IMR-90 (cell line): ENCODE measurements around the gene MYO1D. TPM values are rescaled to one million over a fixed set of nuclear protein-coding genes. Genes with fewer than 3 reads are reported as not detected.

Experiments used
- ATAC-seq: fragments of 200-7000 bp; cut with Tn5 transposase; 2 replicates; pipeline ENCODE4 v1.9.1; 2020; ENCODE audit warnings: low read depth, mild to moderate bottlenecking, moderate library complexity
- BruUV-seq: library from RNA; stranded (reverse); fragments of 400-500 nt; replicated peaks from 2 replicates; lab custom pipeline; 2021; lab: Mats Ljungman, UMichigan
- CTCF ChIA-PET: fragments of 300-600 bp; formaldehyde crosslinking; extraction: SDS; loops from one replicate; lab custom pipeline; 2021; ENCODE audit warnings: antibody characterized with exemption; lab: Yijun Ruan, JAX
- POLR2A ChIA-PET: fragments of 300-600 bp; sonication (Branson Sonifier 250); formaldehyde crosslinking; loops from one replicate; lab custom pipeline; 2022; ENCODE audit warnings: antibody characterized with exemption; ENCODE audit not compliant: unreplicated experiment; lab: Charles Lee
- DNase-seq: peaks from one replicate; pipeline ENCODE4 v3.0.0; 2013
- H2AFZ ChIP-seq: replicated peaks from 2 replicates; pipeline ENCODE3; 2013; ENCODE audit warnings: low read length, mild to moderate bottlenecking; ENCODE audit not compliant: poor library complexity
- H2AK5ac ChIP-seq: 2 replicates; pipeline ENCODE4 v1.6.1; 2013; ENCODE audit warnings: low read depth, low read length, inconsistent platforms
- H2AK9ac ChIP-seq: replicated peaks from 2 replicates; pipeline ENCODE3; 2013; ENCODE audit warnings: mild to moderate bottlenecking, low read depth, low read length, moderate library complexity; ENCODE audit not compliant: poor library complexity
- H2BK120ac ChIP-seq: 2 replicates; pipeline ENCODE4 v1.6.1; 2013; ENCODE audit warnings: low read depth, low read length, inconsistent platforms
- H2BK15ac ChIP-seq: 3 replicates; pipeline ENCODE4 v1.6.1; 2013; ENCODE audit warnings: low read depth, low read length, inconsistent platforms
- H2BK20ac ChIP-seq: 2 replicates; pipeline ENCODE4 v1.6.1; 2013; ENCODE audit warnings: low read depth, mild to moderate bottlenecking, inconsistent platforms, low read length, moderate library complexity
- H2BK5ac ChIP-seq: 2 replicates; pipeline ENCODE4 v1.6.1; 2013; ENCODE audit warnings: mild to moderate bottlenecking, low read depth, low read length, inconsistent platforms; ENCODE audit not compliant: poor library complexity, severe bottlenecking
- H3K14ac ChIP-seq: replicated peaks from 2 replicates; pipeline ENCODE4 v1.6.1; 2013; ENCODE audit warnings: low read depth, low read length, inconsistent platforms
- H3K18ac ChIP-seq: 2 replicates; pipeline ENCODE4 v1.6.1; 2013; ENCODE audit warnings: low read depth, low read length, control low read depth
- H3K23ac ChIP-seq: 2 replicates; pipeline ENCODE4 v1.6.1; 2013; ENCODE audit warnings: low read depth, low read length, inconsistent platforms
- H3K27ac ChIP-seq: 2 replicates; pipeline ENCODE4 v1.5.1; 2013; ENCODE audit warnings: mild to moderate bottlenecking, control low read depth, low read length; ENCODE audit not compliant: insufficient read depth
- H3K27me3 ChIP-seq: 2 replicates; pipeline ENCODE4 v1.6.1; 2013; ENCODE audit warnings: low read length; ENCODE audit not compliant: control insufficient read depth, insufficient read depth
- H3K36me3 ChIP-seq: 2 replicates; pipeline ENCODE4 v1.6.1; 2013; ENCODE audit warnings: low read length, mixed read lengths; ENCODE audit not compliant: control insufficient read depth, insufficient read depth
- H3K4ac ChIP-seq: 2 replicates; pipeline ENCODE4 v1.6.1; 2013; ENCODE audit warnings: low read depth, low read length, inconsistent platforms
- H3K4me1 ChIP-seq: 2 replicates; pipeline ENCODE4 v1.6.1; 2013; ENCODE audit warnings: low read length, mixed read lengths; ENCODE audit not compliant: control insufficient read depth, insufficient read depth
- H3K4me2 ChIP-seq: 2 replicates; pipeline ENCODE4 v1.6.1; 2013; ENCODE audit warnings: low read depth, mild to moderate bottlenecking, control low read depth, low read length, moderate library complexity
- H3K4me3 ChIP-seq: 2 replicates; pipeline ENCODE4 v1.5.1; 2013; ENCODE audit warnings: low read depth, mild to moderate bottlenecking, control low read depth, low read length, moderate library complexity; ENCODE audit not compliant: insufficient read depth
- H3K56ac ChIP-seq: 2 replicates; pipeline ENCODE4 v1.6.1; 2013; ENCODE audit warnings: low read length, inconsistent platforms; ENCODE audit not compliant: insufficient read depth; ENCODE audit errors: extremely low read depth
- H3K79me1 ChIP-seq, 2 experiments: 2 replicates each; pipeline ENCODE4 v1.6.1; 2013; ENCODE audit warnings: low read length in 2 of 2, inconsistent platforms in 1 of 2, low read depth in 1 of 2
- H3K9ac ChIP-seq: 2 replicates; pipeline ENCODE4 v1.6.1; 2013; ENCODE audit warnings: low read depth, low read length, control low read depth
- H3K9me1 ChIP-seq: 2 replicates; pipeline ENCODE4 v1.6.1; 2013; ENCODE audit warnings: low read length, inconsistent platforms; ENCODE audit not compliant: insufficient read depth
- H3K9me3 ChIP-seq: 2 replicates; pipeline ENCODE4 v1.6.1; 2013; ENCODE audit warnings: low read length; ENCODE audit not compliant: control insufficient read depth, insufficient read depth
- H4K20me1 ChIP-seq: 2 replicates; pipeline ENCODE4 v1.6.1; 2013; ENCODE audit warnings: low read length, inconsistent platforms; ENCODE audit not compliant: insufficient read depth
- H4K5ac ChIP-seq: 2 replicates; pipeline ENCODE4 v1.6.1; 2013; ENCODE audit warnings: mild to moderate bottlenecking, low read depth, low read length, control low read depth
- H4K8ac ChIP-seq, 2 experiments: 2 replicates each; pipeline ENCODE4 v1.6.1; 2013; ENCODE audit warnings: low read depth in 2 of 2, low read length in 2 of 2, control low read depth in 1 of 2, inconsistent platforms in 1 of 2
- H4K91ac ChIP-seq: 2 replicates; pipeline ENCODE4 v1.6.1; 2013; ENCODE audit warnings: low read depth, low read length, inconsistent platforms; ENCODE audit not compliant: insufficient read depth
- BHLHE40 ChIP-seq: fragments of 150-350 bp; IDR thresholded peaks from 2 replicates; pipeline ENCODE4 v1.6.1; 2016; ENCODE audit warnings: mild to moderate bottlenecking, low read depth, low read length
- CEBPB ChIP-seq: IDR thresholded peaks from 2 replicates; pipeline ENCODE4 v1.6.1; 2012; ENCODE audit warnings: low read depth, low read length, improper control_type of control experiment
- CHD1 ChIP-seq: IDR thresholded peaks from 2 replicates; pipeline ENCODE4 v1.6.1; 2012; ENCODE audit warnings: low read depth, low read length, improper control_type of control experiment
- CTCF ChIP-seq: conservative IDR thresholded peaks from 2 replicates; pipeline ENCODE4 v1.5.1; 2012; ENCODE audit warnings: mild to moderate bottlenecking, low read depth, low read length, improper control_type of control experiment
- ELK1 ChIP-seq: fragments of 150-350 bp; IDR thresholded peaks from 2 replicates; pipeline ENCODE4 v1.6.1; 2016; ENCODE audit warnings: low read depth, mild to moderate bottlenecking, low read length, moderate library complexity, borderline replicate concordance
- POLR2A ChIP-seq: IDR thresholded peaks from 2 replicates; pipeline ENCODE4 v1.6.1; 2012; ENCODE audit warnings: mild to moderate bottlenecking, low read depth, low read length
- RAD21 ChIP-seq: IDR thresholded peaks from 2 replicates; pipeline ENCODE4 v1.6.1; 2012; ENCODE audit warnings: low read length, improper control_type of control experiment
- RCOR1 ChIP-seq: IDR thresholded peaks from 2 replicates; pipeline ENCODE4 v1.6.1; 2012; ENCODE audit warnings: mild to moderate bottlenecking, low read length, improper control_type of control experiment; ENCODE audit not compliant: insufficient replicate concordance
- USF2 ChIP-seq: fragments of 150-350 bp; IDR thresholded peaks from 2 replicates; pipeline ENCODE4 v1.6.1; 2017; ENCODE audit warnings: mild to moderate bottlenecking, antibody characterized with exemption, low read length, low read depth
- WGBS, 2 experiments: methylation state at CpG; one replicate each; pipeline versions ENCODE4 v1.1.5 to v1.1.7; 2013; ENCODE audit warnings: missing lambda C conversion rate in 2 of 2; ENCODE audit not compliant: insufficient read length in 1 of 2; ENCODE audit errors: extremely low coverage in 2 of 2; 5-methylcytosine and 5-hydroxymethylcytosine counted together
- dilution Hi-C: fragments of 300-500 bp; cut with HindIII; formaldehyde crosslinking; loops from one replicate; pipeline ENCODE4 v1.14.3; 2018; ENCODE audit warnings: low sequenced_read_pairs; ENCODE audit not compliant: unreplicated experiment
- in situ Hi-C: fragments of 300-500 bp; cut with MboI; formaldehyde crosslinking; loops from 3 replicates; pipeline ENCODE4 v1.14.3; 2019; ENCODE audit warnings: low sequenced_read_pairs, inconsistent platforms, mixed read lengths
- intact Hi-C: fragments of 100-400 bp; cut with micrococcal nuclease; formaldehyde crosslinking; loops from 2 replicates; pipeline ENCODE4 v1.10.0; 2022
- polyA plus RNA-seq, 3 experiments: library from polyadenylated mRNA; depleted of rRNA; stranded (reverse); fragments of >200 nt; gene quantifications; 2 replicates each; pipeline ENCODE4 v1.2.3, GENCODE V29; 2012; ENCODE audit warnings: low replicate concordance in 1 of 3
- total RNA-seq: library from RNA; depleted of rRNA; stranded (reverse); fragments of >200 nt; gene quantifications from 2 replicates; pipeline ENCODE4 v1.2.3, GENCODE V29; 2012

Gene MYO1D
- total and polyA plus RNA-seq, 2 of the 4 experiments (the other 2 are of a cell fraction): 0.63 to 0.90 TPM

GRCh38 chr17:32502013-32502412 is 374.9 kb downstream of the MYO1D start:
- no peak overlapping the region for H3K14ac ChIP-seq
- H3K9me1 ChIP-seq: peaks cover 7% of the 10 kb centered on the region; the same call in 1 of the 2 replicates
- H2BK120ac ChIP-seq: no peak overlapping the region
- DNase-seq (no peak), ATAC-seq (no peak)
- H3K79me1 ChIP-seq: no peaks in the 10 kb centered on the region
- H2AFZ ChIP-seq: no peak overlapping the region
- H4K5ac ChIP-seq: no peak overlapping the region
- H3K9me3 ChIP-seq: no peaks in the 10 kb centered on the region
- no peak overlapping the region for H2AK9ac ChIP-seq
- dilution Hi-C loops (no loop called here), in situ Hi-C loops (no loop called here), intact Hi-C loops (no loop called here)
- H4K91ac ChIP-seq: no peak overlapping the region
- no peak overlapping the region for H2BK20ac ChIP-seq
- BruUV-seq: no TSS peak
- no peaks in the 10 kb centered on the region for H3K36me3 ChIP-seq
- H3K56ac ChIP-seq: no peak overlapping the region
- no peak overlapping the region for H3K9ac ChIP-seq
- no peak overlapping the region for H3K4me2 ChIP-seq
- no peak overlapping the region for H3K4ac ChIP-seq
- no peak overlapping the region for H4K8ac ChIP-seq
- no peak overlapping the region for H2BK15ac ChIP-seq
- no peak overlapping the region for H2AK5ac ChIP-seq
- H3K18ac ChIP-seq: no peak overlapping the region
- H3K27ac ChIP-seq: no peak overlapping the region
- H2BK5ac ChIP-seq: no peak overlapping the region
- no peak overlapping the region for H3K4me3 ChIP-seq
- H3K23ac ChIP-seq: no peak overlapping the region
- TF ChIP-seq RCOR1: no peak
- no peak for TF ChIP-seq CHD1
- TF ChIP-seq ELK1: no peak
- TF ChIP-seq BHLHE40: no peak
- no peak for TF ChIP-seq RAD21
- no peak for TF ChIP-seq POLR2A
- TF ChIP-seq USF2: no peak
- TF ChIP-seq CTCF: no peak
- TF ChIP-seq CEBPB: no peak
- ChIA-PET POLR2A (no interaction called here), CTCF (no interaction called here)
- peaks cover 16% of the 10 kb centered on the region for H3K4me1 ChIP-seq
- peaks cover 6% of the 10 kb centered on the region; the same call in 1 of the 2 replicates for H3K27me3 ChIP-seq
- H4K20me1 ChIP-seq: no peaks in the 10 kb centered on the region
- WGBS, 2 experiments: no CpG with 5 or more reads among the region's 3 CpGs
